Gastroesophageal sphincter (tissue), 4 donors: Measurements from ENCODE around the gene GPR180. TPM values are rescaled to one million over a fixed set of nuclear protein-coding genes. Genes with fewer than 3 reads are reported as not detected.

ENCODE experiments used
- ATAC-seq: fragments of 150-250 bp; one replicate; pipeline ENCODE4 v1.9.1; 2016; ENCODE audit warnings: mild to moderate bottlenecking, moderate library complexity
- H3K27ac ChIP-seq, 4 donors: fragments of 200-600 bp; sonication (generic) in 3 of 4; 1 replicate in 3 of 4; 2 replicates in 1 of 4; pipeline ENCODE4 v1.5.1; 2016 to 2019
- H3K27me3 ChIP-seq: fragments of 200-600 bp; sonication (generic); one replicate; pipeline ENCODE4 v1.5.1; 2019
- H3K36me3 ChIP-seq, 2 donors: fragments of 200-600 bp; sonication (generic); one replicate each; pipeline ENCODE4 v1.5.1; 2019; ENCODE audit warnings: control low read depth in 1 of 2
- H3K4me1 ChIP-seq, 3 donors: fragments of 200-600 bp; sonication (generic); 1 replicate in 2 of 3; 2 replicates in 1 of 3; pipeline ENCODE4 v1.5.1; 2016 to 2019; ENCODE audit warnings: control low read depth in 2 of 3
- H3K4me3 ChIP-seq, 2 donors: fragments of 200-600 bp; sonication (generic); one replicate each; pipeline ENCODE4 v1.5.1; 2019; ENCODE audit warnings: mild to moderate bottlenecking in 1 of 2, moderate library complexity in 1 of 2
- H3K9me3 ChIP-seq, 3 donors: fragments of 200-600 bp; sonication (generic); one replicate each; pipeline ENCODE4 v1.5.1; 2017 to 2019; ENCODE audit warnings: control low read depth in 2 of 3
- EP300 ChIP-seq: sonication (generic); formaldehyde crosslinking; IDR thresholded peaks from one replicate; pipeline ENCODE4 v1.6.1; 2017; ENCODE audit warnings: antibody characterized with exemption, mild to moderate bottlenecking
- POLR2A ChIP-seq, 2 donors: fragments of 450-650 bp; IDR thresholded peaks; one replicate each; pipeline ENCODE4 v1.6.1; 2017; ENCODE audit warnings: antibody characterized with exemption in 2 of 2, mild to moderate bottlenecking in 2 of 2, moderate library complexity in 1 of 2
- POLR2AphosphoS5 ChIP-seq: sonication (generic); formaldehyde crosslinking; IDR thresholded peaks from one replicate; pipeline ENCODE4 v1.6.1; 2017; ENCODE audit warnings: antibody characterized with exemption
- WGBS, 2 donors: methylation state at CpG; one replicate each; pipeline ENCODE4 v1.1.5; 2018; ENCODE audit warnings: low coverage in 1 of 2; 5-methylcytosine and 5-hydroxymethylcytosine counted together
- total RNA-seq, 4 donors: library from RNA; depleted of rRNA; stranded (reverse); fragments of >200 nt; gene quantifications; one replicate each; pipeline ENCODE4 v1.1.0, GENCODE V29; 2016
- TF ChIP-seq, protein P1 (sequence below), 4 experiments: fragments of 200-600 bp in 2 of 4; fragments of 450-650 bp in 2 of 4; sonication (generic) in 1 of 4; IDR thresholded peaks; one replicate each; pipeline ENCODE4 v1.5.1; 2017 to 2019; ENCODE audit warnings: antibody characterized with exemption in 4 of 4, mild to moderate bottlenecking in 2 of 4, moderate library complexity in 2 of 4

Gene GPR180
- total RNA-seq, 4 donors from 2014 or later = 3.4 to 6.4 (median 5.5) TPM

DNA sequence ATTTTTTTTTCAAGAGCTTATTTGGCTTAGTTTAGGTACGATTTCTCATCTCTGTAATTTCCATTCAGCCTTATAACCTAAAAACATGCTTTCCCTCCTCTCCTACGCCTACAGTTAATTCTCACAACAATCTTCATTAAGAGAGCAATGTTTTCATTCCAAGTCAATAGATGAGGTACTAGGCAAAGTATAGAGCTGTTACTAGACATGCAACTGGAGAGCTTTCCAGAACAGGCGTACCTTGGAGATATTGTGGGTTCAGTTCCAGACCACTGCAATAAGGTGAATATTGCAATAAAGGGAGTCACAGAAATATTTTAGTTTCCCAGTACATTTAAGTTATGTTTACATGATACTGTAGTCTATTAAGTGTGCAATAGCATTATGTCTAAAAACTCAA is 40.5 kb upstream of the GPR180 start:
- no peaks in the 10 kb centered on the region for H3K4me1 ChIP-seq
- no peak for TF ChIP-seq EP300
- TF ChIP-seq, protein P1, sequence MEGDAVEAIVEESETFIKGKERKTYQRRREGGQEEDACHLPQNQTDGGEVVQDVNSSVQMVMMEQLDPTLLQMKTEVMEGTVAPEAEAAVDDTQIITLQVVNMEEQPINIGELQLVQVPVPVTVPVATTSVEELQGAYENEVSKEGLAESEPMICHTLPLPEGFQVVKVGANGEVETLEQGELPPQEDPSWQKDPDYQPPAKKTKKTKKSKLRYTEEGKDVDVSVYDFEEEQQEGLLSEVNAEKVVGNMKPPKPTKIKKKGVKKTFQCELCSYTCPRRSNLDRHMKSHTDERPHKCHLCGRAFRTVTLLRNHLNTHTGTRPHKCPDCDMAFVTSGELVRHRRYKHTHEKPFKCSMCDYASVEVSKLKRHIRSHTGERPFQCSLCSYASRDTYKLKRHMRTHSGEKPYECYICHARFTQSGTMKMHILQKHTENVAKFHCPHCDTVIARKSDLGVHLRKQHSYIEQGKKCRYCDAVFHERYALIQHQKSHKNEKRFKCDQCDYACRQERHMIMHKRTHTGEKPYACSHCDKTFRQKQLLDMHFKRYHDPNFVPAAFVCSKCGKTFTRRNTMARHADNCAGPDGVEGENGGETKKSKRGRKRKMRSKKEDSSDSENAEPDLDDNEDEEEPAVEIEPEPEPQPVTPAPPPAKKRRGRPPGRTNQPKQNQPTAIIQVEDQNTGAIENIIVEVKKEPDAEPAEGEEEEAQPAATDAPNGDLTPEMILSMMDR (IDR thresholded peaks at IDR 0.05) = no peak
- TF ChIP-seq POLR2AphosphoS5 = no peak
- no peak for TF ChIP-seq POLR2A (IDR thresholded peaks at IDR 0.05)
- no peaks in the 10 kb centered on the region for H3K36me3 ChIP-seq
- no peaks in the 10 kb centered on the region for H3K27me3 ChIP-seq
- H3K9me3 ChIP-seq = no peaks in the 10 kb centered on the region
- ATAC-seq = no peak
- WGBS, 2 donors = 77 to 81% methylated on average over 3 of the region's 3 CpGs
- H3K4me3 ChIP-seq = no peak overlapping the region
- no peak overlapping the region for H3K27ac ChIP-seq

GRCh38 chr13:94567581-94567980 is 34.1 kb upstream of the GPR180 start:
- Histone ChIP-seq H3K4me3 (no peak overlapping the region), H3K4me1 (no peaks in the 10 kb centered on the region), H3K27me3 (no peaks in the 10 kb centered on the region), H3K27ac (no peak overlapping the region), H3K36me3 (peaks cover 0 to 36% of the 10 kb centered on the region in 2 donors), H3K9me3 (no peaks in the 10 kb centered on the region)
- WGBS, 2 donors = 84 to 93% methylated on average over 3 of the region's 3 CpGs
- TF ChIP-seq POLR2A (IDR thresholded peaks at IDR 0.05) (no peak), POLR2AphosphoS5 (no peak), EP300 (no peak)
- TF ChIP-seq, protein P1 (IDR thresholded peaks at IDR 0.05) = no peak
- no peak for ATAC-seq

GRCh38 chr13:94568443-94568842 is 33.2 kb upstream of the GPR180 start:
- ATAC-seq = no peak
- no peaks in the 10 kb centered on the region for H3K4me1 ChIP-seq

DNA sequence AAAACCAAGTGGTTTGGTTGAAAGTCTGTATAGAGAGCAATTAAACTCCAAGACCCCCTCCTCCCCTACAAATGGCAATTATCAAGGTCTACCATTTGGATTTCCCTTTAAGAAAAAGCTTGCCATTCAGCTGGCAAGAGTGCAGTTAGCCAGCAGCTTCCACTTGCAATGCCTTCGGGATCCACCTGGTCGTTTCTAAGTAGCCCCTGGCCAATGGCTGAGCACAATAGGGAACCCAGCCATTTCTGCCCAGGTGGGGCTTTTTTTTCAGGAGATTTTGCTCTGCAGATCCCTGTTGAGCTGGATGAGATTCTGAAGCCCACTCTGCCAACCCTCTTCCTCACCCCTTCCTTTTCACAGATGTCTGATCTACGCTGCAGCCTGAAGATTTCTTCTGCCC is 32.0 kb upstream of the GPR180 start:
- Histone ChIP-seq H3K27me3 (no peaks in the 10 kb centered on the region), H3K9me3 (no peaks in the 10 kb centered on the region), H3K36me3 (peaks cover 2 to 55% of the 10 kb centered on the region in 2 donors), H3K4me3 (no peak overlapping the region), H3K27ac (no peak overlapping the region), H3K4me1 (no peaks in the 10 kb centered on the region)
- 100% methylated on average over 1 of the region's 3 CpGs for WGBS, 2 donors
- TF ChIP-seq, protein P1 (IDR thresholded peaks at IDR 0.05) = no peak
- TF ChIP-seq EP300 = no peak
- no peak for TF ChIP-seq POLR2A (IDR thresholded peaks at IDR 0.05)
- no peak for TF ChIP-seq POLR2AphosphoS5
- ATAC-seq = no peak

More at GRCh38 chr13:94568443-94568842, 33.2 kb upstream of the GPR180 start:
- Histone ChIP-seq H3K27me3 (no peaks in the 10 kb centered on the region), H3K36me3 (peaks cover 0 to 45% of the 10 kb centered on the region in 2 donors), H3K9me3 (no peaks in the 10 kb centered on the region), H3K4me3 (no peak overlapping the region), H3K27ac (no peak overlapping the region)
- 90 to 100% methylated on average over 1 of the region's 1 CpG for WGBS, 2 donors
- TF ChIP-seq POLR2AphosphoS5 = no peak
- TF ChIP-seq POLR2A (IDR thresholded peaks at IDR 0.05) = no peak
- no peak for TF ChIP-seq EP300
- TF ChIP-seq, protein P1 (IDR thresholded peaks at IDR 0.05) = no peak

DNA sequence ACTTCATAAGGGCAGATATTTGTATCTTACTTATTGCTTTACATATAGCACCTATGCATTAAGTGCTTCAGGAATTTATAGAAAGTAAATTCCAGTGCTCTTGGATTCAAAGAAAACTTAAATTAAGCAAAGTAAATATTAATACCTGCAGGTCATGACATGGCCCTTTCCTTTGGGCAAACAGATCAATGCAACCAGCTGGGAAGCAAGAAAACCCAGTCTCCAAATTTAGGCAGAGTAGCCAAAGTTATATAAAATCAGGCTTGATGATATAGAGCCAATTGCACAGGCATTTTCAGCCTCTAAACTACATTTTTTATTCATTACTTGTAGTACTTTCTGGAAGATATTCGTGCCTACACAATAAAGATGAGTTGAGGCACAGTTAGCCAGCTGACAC is 22.6 kb upstream of the GPR180 start:
- no peak for ATAC-seq
- no peaks in the 10 kb centered on the region for H3K9me3 ChIP-seq
- TF ChIP-seq EP300 (no peak), POLR2A (IDR thresholded peaks at IDR 0.05) (no peak), POLR2AphosphoS5 (no peak)
- TF ChIP-seq, protein P1 (IDR thresholded peaks at IDR 0.05) = no peak
- peaks cover 17 to 96% of the 10 kb centered on the region in 2 donors for H3K36me3 ChIP-seq
- H3K4me1 ChIP-seq = no peaks in the 10 kb centered on the region
- WGBS, 2 donors = 55 to 70% methylated on average over 1 of the region's 1 CpG
- H3K27ac ChIP-seq = no peak overlapping the region
- H3K4me3 ChIP-seq = no peak overlapping the region
- no peaks in the 10 kb centered on the region for H3K27me3 ChIP-seq
